ENCODE results near the gene DGKG.

The DGKG gene

GRCh38 chr3:186251948-186252619 is 110.0 kb downstream of the DGKG start:
- no peak for DNase-seq (ENCODE audit: low read depth)
- no peak for TF ChIP-seq CTCF (IDR thresholded peaks at IDR 0.05; ENCODE audit: low read depth, low read length, missing control alignments)
- H3K4me3 ChIP-seq (ENCODE audit: low read depth, low read length), result no peak overlapping the region

GRCh38 chr3:186248850-186249249 is 113.2 kb downstream of the DGKG start:
- TF ChIP-seq CTCF (IDR thresholded peaks at IDR 0.05; ENCODE audit: low read depth, low read length, missing control alignments), result no peak
- no peak for DNase-seq (ENCODE audit: low read depth)
- H3K4me3 ChIP-seq (ENCODE audit: low read depth, low read length), result no peak overlapping the region

GRCh38 chr3:186247821-186248814 is 113.9 kb downstream of the DGKG start:
- no peak for TF ChIP-seq CTCF (IDR thresholded peaks at IDR 0.05; ENCODE audit: low read depth, low read length, missing control alignments)
- DNase-seq (ENCODE audit: low read depth), result no peak
- H3K4me3 ChIP-seq (ENCODE audit: low read depth, low read length), result no peak overlapping the region

GRCh38 chr3:186246941-186247340 is 115.1 kb downstream of the DGKG start:
- TF ChIP-seq CTCF (IDR thresholded peaks at IDR 0.05; ENCODE audit: low read depth, low read length, missing control alignments), result no peak
- no peak for DNase-seq (ENCODE audit: low read depth)
- H3K4me3 ChIP-seq (ENCODE audit: low read depth, low read length), result no peak overlapping the region

GRCh38 chr3:186244016-186244415 is 118.0 kb downstream of the DGKG start:
- DNase-seq (ENCODE audit: low read depth), result no peak
- no peak for TF ChIP-seq CTCF (IDR thresholded peaks at IDR 0.05; ENCODE audit: low read depth, low read length, missing control alignments)
- H3K4me3 ChIP-seq (ENCODE audit: low read depth, low read length), result no peak overlapping the region

GRCh38 chr3:186241910-186242821 is 119.9 kb downstream of the DGKG start:
- no peak overlapping the region for H3K4me3 ChIP-seq (ENCODE audit: low read depth, low read length)
- peak; percentile 73 for DNase-seq (ENCODE audit: low read depth)
- peak; percentile 80 for TF ChIP-seq CTCF (IDR thresholded peaks at IDR 0.05; ENCODE audit: low read depth, low read length, missing control alignments)
